GM18502 (cell line): Measurements from ENCODE around the gene CAMTA2.

Experiments
- ATAC-seq: cut with Tn5 transposase; IDR thresholded peaks from one replicate; pipeline ENCODE4 v1.9.1; 2021; ENCODE audit warnings: mild to moderate bottlenecking; ENCODE audit not compliant: unreplicated experiment, poor library complexity

CAMTA2 gene

GRCh38 chr17:4948166-4948930, 39.1 kb downstream of the CAMTA2 start, which contains the start of gene PFN1:
TSS of gene PFN1 (minus strand) at chr17:4948530. CDS start at chr17:4948394, 136 bp downstream.
- ATAC-seq: peak; percentile 25

GRCh38 chr17:4947411-4948165, 39.9 kb downstream of the CAMTA2 start:
- peak; percentile 11 for ATAC-seq

- ATAC-seq: no peak
These were observed 40.5 kb downstream of the CAMTA2 start for GRCh38 chr17:4947010-4947410.

GRCh38 chr17:4946312-4946976, 41.0 kb downstream of the CAMTA2 start:
- no peak for ATAC-seq

GRCh38 chr17:4945944-4946280, 41.6 kb downstream of the CAMTA2 start:
- ATAC-seq: no peak

- ATAC-seq: no peak
These were observed 42.1 kb downstream of the CAMTA2 start for GRCh38 chr17:4945176-4945943.

- ATAC-seq: no peak
These were observed 42.8 kb downstream of the CAMTA2 start for GRCh38 chr17:4944554-4945175.

GRCh38 chr17:4944163-4944553, 43.3 kb downstream of the CAMTA2 start:
- no peak for ATAC-seq

GRCh38 chr17:4942760-4943508, 44.5 kb downstream of the CAMTA2 start:
- ATAC-seq: no peak

GRCh38 chr17:4941319-4941610, 46.2 kb downstream of the CAMTA2 start:
- ATAC-seq: no peak

GRCh38 chr17:4940555-4941318, 46.7 kb downstream of the CAMTA2 start:
- ATAC-seq: no peak

GRCh38 chr17:4939796-4940554, 47.5 kb downstream of the CAMTA2 start, which contains the start of the genes RNF167 and SLC25A11:
TSS of gene RNF167 (plus strand) at chr17:4940268. CDS start at chr17:4940910, 642 bp downstream.
TSS of gene SLC25A11 (minus strand) at chr17:4940046. CDS start at chr17:4939910, 136 bp downstream.
- peak; percentile 75 for ATAC-seq

- ATAC-seq: peak; percentile 17
These were observed 48.0 kb downstream of the CAMTA2 start for GRCh38 chr17:4939546-4939795.

- ATAC-seq: no peak
These were observed 48.6 kb downstream of the CAMTA2 start for GRCh38 chr17:4938688-4939545.

GRCh38 chr17:4938069-4938491, 49.4 kb downstream of the CAMTA2 start:
- ATAC-seq: no peak

GRCh38 chr17:4937553-4937952, 49.9 kb downstream of the CAMTA2 start:
- ATAC-seq: no peak

- ATAC-seq: no peak
These were observed 51.0 kb downstream of the CAMTA2 start for GRCh38 chr17:4936436-4936835.
